ENCODE measurements around the gene ATP5ME.

ATP5ME gene

GRCh38 chr4:666822-667544, 7.1 kb downstream of the ATP5ME start:
- DNase-seq, result no peak

DNA sequence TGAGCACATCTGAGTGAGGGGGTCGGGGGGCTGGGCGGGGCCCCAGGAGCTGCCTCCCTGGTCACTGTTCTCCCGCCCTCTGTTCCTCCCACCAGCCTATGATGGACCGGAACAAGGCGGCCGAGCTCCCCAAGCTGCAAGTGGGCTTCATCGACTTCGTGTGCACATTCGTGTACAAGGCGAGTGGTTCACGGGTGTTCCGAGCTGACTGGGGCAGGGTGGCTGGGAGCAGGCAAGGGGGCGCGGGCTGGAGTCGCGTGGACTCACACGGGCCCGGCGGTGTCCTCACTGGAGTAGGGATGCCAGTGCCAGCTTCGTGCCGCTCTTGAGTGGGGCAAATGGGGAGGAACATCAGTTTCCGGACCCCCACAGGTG, 7.7 kb downstream of the ATP5ME start:
- no peak for DNase-seq

DNA sequence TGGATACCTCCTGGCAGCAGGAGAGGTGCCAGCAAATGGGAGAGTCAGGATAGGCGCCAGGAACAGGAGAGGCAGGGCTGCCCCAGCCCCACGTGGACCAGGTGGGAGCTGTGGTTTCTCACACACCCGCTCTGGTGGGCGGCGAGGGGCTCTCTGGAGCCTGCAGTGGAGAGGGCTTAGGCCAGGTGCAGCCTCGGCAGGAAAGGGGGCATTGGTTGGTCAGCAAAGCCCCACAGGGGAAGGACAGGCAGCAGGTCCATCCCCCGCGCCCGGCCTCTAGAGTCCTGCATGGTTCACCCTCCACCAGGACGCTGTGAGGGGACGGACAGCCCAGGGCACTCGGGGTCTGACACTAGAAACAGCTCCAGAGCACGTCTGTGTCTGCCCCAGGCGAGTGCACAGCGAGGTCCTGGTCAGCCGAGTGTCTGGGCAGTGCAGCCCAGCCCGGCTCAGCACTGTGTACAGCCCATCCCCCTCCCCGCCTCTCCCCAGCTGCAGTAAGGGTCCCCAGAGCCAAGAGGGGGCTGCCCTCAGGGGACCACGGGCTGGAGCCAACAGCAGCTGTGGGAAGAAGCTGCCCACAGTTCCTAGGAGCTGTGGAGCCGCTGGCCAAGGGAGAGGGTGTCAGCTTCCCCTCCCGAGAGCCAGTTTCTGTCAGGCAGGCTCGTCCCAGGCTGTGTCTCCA, 8.2 kb downstream of the ATP5ME start:
- no peak for DNase-seq

DNA sequence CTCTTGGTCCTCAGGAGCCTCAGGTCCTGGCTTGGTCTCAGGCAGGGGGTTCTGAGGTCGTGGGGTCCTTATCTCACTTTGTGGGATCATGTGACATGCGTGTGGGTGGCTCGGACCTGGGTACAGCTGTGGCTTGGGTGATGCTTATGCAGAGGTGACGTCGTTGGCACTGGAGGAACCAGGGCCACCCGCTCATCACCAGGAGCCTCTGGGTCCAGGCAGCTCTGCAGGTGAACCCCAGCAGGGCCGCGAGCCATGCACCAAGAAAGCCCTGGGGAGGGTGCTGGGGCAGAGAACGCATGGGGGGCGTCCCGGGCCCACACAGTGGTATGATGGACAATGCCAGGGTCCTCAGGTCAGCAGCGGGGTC, 8.7 kb downstream of the ATP5ME start:
- no peak for DNase-seq

DNA sequence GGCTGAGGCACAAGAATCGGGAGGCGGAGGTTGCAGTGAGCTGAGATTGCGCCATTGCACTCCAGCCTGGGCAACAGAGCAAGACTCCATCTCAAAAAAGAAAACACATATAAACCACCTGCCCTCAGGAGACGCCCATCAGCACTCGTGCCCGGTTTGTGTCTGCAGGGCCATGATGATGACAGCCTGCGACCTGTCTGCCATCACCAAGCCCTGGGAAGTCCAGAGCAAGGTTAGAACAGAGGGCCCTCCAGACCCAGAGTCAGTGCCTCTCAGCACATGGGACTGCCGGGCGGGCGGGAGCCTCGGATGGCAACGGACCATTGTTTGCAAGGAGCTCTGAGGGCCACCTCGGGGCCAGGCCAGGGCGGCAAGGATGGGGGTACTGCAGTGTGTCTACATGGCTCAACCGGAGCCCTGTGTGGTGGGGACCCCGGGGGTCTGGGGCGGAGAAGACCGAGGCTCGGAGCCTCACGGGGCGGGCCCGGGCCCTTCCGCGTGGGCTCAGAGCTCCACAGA, 9.3 kb downstream of the ATP5ME start:
- DNase-seq, result no peak

DNA sequence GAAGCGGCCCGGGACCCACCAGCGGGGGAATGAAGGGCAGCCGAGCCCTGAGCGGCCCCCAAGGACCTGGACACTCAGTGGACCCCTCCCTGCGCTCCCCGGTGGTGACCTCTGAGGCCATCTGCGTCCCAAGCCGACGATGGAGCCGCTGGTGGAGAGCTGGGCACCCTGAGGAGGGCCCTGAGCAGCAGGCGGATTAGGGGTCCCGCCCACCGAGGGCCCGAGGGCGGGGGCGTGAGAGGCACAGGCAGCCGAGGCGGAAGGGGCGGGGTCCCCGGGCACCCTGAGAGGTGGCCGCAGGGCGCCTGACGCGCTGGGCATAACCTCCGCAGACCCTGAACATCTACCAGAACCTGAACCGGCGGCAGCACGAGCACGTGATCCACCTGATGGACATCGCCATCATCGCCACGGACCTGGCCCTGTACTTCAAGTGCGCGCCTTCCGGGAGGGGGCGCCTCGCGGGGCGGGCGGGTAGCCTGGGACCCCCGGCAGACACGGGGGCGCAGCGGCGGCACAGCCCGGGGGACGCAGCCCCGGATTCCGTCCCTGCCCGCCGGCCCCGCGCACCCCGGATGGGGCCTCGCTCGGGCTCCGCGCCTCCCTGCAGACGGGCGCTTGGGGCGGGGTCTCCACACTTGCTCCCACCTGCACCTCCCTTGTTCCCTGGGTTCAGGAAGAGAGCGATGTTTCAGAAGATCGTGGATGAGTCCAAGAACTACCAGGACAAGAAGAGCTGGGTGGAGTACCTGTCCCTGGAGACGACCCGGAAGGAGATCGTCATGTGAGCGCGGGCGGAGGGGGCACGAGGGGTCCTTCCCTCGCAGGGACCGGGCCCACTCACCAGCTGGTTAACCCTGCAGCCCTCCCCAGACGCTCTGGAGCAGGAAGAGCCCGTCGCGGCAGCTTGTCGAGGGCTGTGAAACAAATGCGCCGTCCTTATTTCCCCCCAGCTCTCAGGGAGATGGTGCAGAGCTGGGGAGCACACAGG, 10.3 kb downstream of the ATP5ME start:
- DNase-seq, result peak; percentile 97

DNA sequence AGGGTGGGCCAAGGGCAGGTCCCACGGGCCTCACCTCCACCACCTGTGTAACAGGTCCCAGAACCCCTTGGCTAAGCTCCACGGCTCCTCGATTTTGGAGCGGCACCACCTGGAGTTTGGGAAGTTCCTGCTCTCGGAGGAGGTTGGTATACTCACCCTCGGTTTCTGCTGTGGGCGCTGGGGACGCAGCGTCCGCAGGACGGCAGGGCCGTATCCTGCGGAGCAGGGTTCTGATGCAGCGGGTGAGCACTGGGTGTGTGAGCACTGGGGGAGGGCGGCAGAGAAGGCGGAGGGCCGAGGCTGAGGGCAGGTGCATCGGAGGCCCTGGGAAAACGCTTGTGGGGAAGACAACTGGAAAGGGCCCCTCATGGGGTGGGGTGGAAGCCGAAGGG, 11.0 kb downstream of the ATP5ME start:
- DNase-seq, result peak; percentile 87

DNA sequence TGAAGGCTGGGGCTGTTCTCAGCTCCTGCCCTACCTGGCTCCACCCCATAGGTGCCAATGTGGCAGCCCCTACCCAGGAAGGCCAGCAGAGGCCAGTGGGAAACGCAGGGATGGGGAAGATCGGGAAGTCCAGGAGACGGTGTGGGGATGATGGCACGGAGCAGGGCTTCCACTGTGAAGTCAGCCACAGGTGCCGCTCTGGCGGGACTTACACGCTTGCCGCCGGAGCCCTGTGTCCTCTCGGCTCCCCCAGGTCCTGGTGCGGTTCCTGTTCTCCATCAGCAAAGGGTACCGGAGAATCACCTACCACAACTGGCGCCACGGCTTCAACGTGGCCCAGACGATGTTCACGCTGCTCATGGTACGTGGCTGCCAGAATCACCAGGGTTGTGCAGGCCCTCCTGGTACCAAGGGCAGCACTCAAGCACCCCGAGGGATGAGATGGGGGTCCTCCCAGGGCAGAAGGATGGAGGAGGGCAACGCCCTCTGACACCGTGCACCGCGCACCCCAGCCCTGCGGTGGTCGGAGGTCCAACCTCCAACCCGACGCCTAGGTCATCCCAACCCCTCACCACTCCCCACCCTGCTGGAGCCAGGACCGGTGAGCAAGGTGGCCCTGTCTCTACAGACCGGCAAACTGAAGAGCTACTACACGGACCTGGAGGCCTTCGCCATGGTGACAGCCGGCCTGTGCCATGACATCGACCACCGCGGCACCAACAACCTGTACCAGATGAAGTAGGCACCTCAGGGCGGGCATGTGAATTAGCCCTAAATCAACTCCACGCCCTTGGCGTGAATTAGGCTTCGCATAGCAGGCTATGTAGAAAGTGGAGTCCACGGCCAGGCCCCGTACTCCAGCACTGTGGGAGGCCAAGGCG, 12.0 kb downstream of the ATP5ME start:
- no peak for DNase-seq

- DNase-seq, result no peak
Observed at GRCh38 chr4:661231-661630, 12.8 kb downstream of the ATP5ME start.

DNA sequence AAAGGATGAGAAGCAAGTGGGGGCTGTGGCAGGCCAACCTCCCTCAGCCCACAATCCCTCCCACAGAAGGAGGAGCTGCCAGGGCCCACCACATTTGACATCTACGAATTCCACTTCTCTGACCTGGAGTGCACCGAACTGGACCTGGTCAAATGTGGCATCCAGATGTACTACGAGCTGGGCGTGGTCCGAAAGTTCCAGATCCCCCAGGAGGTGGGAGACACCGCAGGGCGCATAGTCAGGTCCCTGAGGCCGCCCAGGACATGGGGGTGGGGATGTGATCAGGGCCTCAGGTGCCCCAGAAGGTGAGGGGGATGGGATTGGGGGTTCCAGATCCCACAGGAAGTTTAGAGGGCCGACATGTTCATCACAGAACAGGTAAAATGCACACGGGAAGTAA, 13.7 kb downstream of the ATP5ME start:
- no peak for DNase-seq

DNA sequence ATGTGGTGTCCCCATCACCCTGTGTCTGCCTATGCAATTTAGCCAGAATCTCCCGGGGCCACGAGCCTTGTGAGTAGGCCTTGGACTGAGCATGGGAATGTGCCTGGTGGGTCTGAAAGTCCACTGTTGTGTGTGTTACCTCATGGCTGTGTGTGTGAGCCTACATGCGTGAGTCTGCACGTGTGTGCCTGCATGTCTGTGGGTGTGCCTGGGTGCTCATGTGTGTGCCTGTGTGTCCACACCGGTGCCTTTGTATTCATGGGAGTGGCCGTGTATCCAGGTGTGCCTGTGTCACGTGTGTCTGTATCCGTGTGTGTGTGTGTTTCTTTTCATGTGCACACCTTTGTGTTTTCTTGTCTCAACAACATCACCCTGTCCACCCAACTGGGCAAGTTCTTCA, 14.2 kb downstream of the ATP5ME start:
- no peak for DNase-seq

DNA sequence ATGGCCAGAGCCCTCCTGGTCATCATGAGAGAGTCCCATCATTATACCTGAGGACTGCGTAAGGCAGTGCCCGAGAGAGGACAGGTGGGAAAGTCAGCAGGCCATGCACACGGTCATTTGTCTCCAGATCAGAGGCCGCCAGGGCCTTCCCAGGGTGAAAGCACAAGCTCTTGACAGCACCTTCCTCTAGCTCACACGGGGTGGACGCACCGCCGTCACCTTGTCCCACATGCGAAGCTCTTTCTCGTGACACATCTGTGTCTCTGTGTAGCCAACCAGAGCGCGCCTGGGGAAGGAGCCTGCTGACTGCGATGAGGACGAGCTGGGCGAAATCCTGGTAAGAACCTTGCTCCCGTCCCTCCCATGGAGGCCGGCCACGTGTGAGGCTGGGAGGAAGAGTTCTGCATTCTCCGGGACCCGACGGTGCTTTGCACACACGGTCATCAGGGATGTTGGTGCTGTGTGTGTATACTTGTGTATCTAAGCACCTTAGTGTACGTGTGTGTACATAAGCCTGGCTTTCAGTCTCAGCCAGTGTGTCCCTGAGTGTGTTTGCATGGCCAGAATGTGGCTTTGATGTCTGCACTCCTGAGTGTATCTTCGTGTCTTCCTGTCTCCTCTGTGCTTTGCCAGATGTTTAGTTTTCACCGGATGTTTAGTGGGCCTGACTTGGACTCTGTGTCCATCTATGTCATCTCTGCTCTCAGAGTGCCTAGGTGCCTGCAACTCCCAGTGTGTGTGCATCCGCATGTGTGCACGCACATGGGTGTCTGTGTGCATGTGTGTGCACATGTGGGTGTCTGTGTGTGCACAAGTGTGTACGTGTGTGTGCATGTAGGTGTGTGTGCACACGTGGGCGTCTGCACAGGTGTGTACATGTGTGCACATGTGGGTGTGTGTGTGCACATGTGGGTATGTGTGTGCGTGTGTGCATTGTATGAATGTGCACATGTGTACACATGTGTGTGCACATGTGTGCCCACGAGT, 15.1 kb downstream of the ATP5ME start:
- peak; percentile 67 for DNase-seq

DNA sequence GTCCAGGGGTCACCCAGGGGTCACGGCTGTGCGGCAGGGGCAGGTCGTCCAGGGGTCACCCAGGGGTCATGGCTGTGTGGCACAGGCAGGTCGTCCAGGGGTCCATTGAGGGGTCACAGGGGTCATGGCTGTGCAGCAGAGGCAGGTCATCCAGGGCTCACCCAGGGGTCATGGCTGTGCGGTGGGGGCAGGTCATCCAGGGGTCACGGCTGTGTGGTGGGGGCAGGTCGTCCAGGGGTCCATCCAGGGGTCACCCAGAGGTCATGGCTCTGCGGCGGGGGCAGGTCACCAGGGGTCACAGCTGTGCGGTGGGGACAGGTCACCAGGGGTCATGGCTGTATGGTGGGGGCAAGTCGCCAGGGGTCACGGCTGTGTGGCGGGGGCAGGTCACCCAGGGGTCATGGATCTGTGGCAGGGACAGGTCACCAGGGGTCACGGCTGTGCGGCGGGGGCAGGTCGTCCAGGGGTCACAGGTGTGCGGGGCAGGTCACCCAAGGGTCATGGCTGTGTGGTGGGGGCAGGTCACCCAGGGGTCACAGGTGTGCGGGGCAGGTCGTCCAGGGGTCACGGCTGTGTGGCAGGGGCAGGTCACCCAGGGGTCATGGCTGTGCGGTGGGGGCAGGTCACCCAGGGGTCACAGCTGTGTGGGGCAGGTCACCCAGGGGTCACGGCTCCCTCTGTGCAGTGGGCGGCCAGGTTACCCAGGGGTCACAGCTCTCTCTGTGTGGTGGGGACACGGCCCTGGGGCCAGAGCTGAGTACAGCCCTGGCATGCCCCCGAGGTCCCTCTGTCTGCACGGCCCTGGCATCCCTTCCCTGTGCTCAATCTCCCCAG, 16.0 kb downstream of the ATP5ME start:
- no peak for DNase-seq

- DNase-seq, result no peak
Observed at GRCh38 chr4:657338-657833, 16.7 kb downstream of the ATP5ME start.

- DNase-seq, result no peak
Observed at GRCh38 chr4:656436-657337, 17.4 kb downstream of the ATP5ME start.

GRCh38 chr4:655464-656151, 18.5 kb downstream of the ATP5ME start:
- no peak for DNase-seq

- DNase-seq, result no peak
Observed at GRCh38 chr4:654871-655463, 19.1 kb downstream of the ATP5ME start.

GRCh38 chr4:654503-654845, 19.6 kb downstream of the ATP5ME start:
- DNase-seq, result no peak

Data from DMS53 (cell line).